Prostate gland (tissue), 2 donors: ENCODE measurements around the gene AQP1. TPM values are rescaled to one million over a fixed set of nuclear protein-coding genes. Genes with fewer than 3 reads are reported as not detected.

Source experiments
- DNase-seq: peaks from one replicate; pipeline ENCODE4 v3.0.0-alpha.2; 2019; ENCODE audit warnings: low spot score
- H3K27ac ChIP-seq, 2 donors: fragments of 200-600 bp; sonication (generic); 2 replicates each; pipeline ENCODE4 v1.5.1; 2017 to 2019
- H3K27me3 ChIP-seq: fragments of 200-600 bp; sonication (generic); replicated peaks from 2 replicates; pipeline ENCODE4 v1.5.1; 2019; ENCODE audit not compliant: insufficient read depth
- H3K36me3 ChIP-seq, 2 donors: fragments of 200-600 bp; sonication (generic); 1 replicate in 1 of 2; 2 replicates in 1 of 2; pipeline versions ENCODE4 v1.5.1 to v1.8.1; 2017 to 2019
- H3K4me1 ChIP-seq: fragments of 200-600 bp; sonication (generic); replicated peaks from 2 replicates; pipeline ENCODE4 v1.5.1; 2019
- H3K4me3 ChIP-seq, 2 donors: fragments of 200-600 bp; sonication (generic); 2 replicates each; pipeline ENCODE4 v1.5.1; 2017 to 2019
- H3K9me3 ChIP-seq: fragments of 200-600 bp; sonication (generic); 2 replicates; pipeline ENCODE4 v1.5.1; 2017
- CTCF ChIP-seq, 4 experiments: fragments of 200-600 bp in 2 of 4; fragments of 450-650 bp in 2 of 4; sonication (generic) in 2 of 4; IDR thresholded peaks; 1 replicate in 3 of 4; 2 replicates in 1 of 4; pipeline ENCODE4 v1.5.1; 2016 to 2019; ENCODE audit warnings: antibody characterized with exemption in 4 of 4, mild to moderate bottlenecking in 2 of 4, moderate library complexity in 2 of 4
- POLR2A ChIP-seq: fragments of 450-650 bp; IDR thresholded peaks from one replicate; pipeline ENCODE4 v1.6.1; 2016; ENCODE audit warnings: antibody characterized with exemption, mild to moderate bottlenecking
- POLR2AphosphoS5 ChIP-seq: sonication (generic); formaldehyde crosslinking; IDR thresholded peaks from one replicate; pipeline ENCODE4 v1.6.1; 2017; ENCODE audit warnings: antibody characterized with exemption
- WGBS: methylation state at CpG from one replicate; pipeline ENCODE4 v1.1.5; 2018; 5-methylcytosine and 5-hydroxymethylcytosine counted together
- intact Hi-C: fragments of 100-400 bp; cut with DNase I; formaldehyde crosslinking; loops from one replicate; pipeline ENCODE4 v1.14.2; 2022
- total RNA-seq, 2 donors: library from RNA; depleted of rRNA; stranded (reverse); fragments of >200 nt; gene quantifications; one replicate each; pipeline ENCODE4 v1.1.0, GENCODE V29; 2016

Gene AQP1
- total RNA-seq, 2 donors from 2014 or later, result 89.4 to 117 TPM

- TF ChIP-seq POLR2AphosphoS5 (no peak), CTCF (IDR thresholded peaks at IDR 0.05) (no peak), POLR2A (no peak)
- intact Hi-C loops, result no loop called here
- Histone ChIP-seq H3K36me3 (no peaks in the 10 kb centered on the region), H3K9me3 (no peaks in the 10 kb centered on the region), H3K4me3 (no peak overlapping the region), H3K27me3 (no peaks in the 10 kb centered on the region), H3K4me1 (no peaks in the 10 kb centered on the region), H3K27ac (no peak overlapping the region)
- no peak for DNase-seq
- 72% methylated on average over 9 of the region's 9 CpGs for WGBS
Measured at GRCh38 chr7:30896036-30896435, 15.6 kb upstream of the AQP1 start.

- Histone ChIP-seq H3K27me3 (no peaks in the 10 kb centered on the region), H3K27ac (no peak overlapping the region), H3K9me3 (no peaks in the 10 kb centered on the region), H3K36me3 (no peaks in the 10 kb centered on the region), H3K4me3 (no peak overlapping the region), H3K4me1 (no peaks in the 10 kb centered on the region)
- intact Hi-C loops, result no loop called here
- no peak for DNase-seq
- TF ChIP-seq POLR2A (no peak), POLR2AphosphoS5 (no peak), CTCF (IDR thresholded peaks at IDR 0.05) (no peak)
- 38% methylated on average over 13 of the region's 13 CpGs for WGBS
Measured at GRCh38 chr7:30896783-30897637, 14.6 kb upstream of the AQP1 start.

- Histone ChIP-seq H3K27me3 (no peaks in the 10 kb centered on the region), H3K36me3 (no peaks in the 10 kb centered on the region), H3K4me1 (no peaks in the 10 kb centered on the region), H3K9me3 (no peaks in the 10 kb centered on the region), H3K27ac (no peak overlapping the region), H3K4me3 (no peak overlapping the region)
- WGBS, result 88% methylated on average over 2 of the region's 2 CpGs
- intact Hi-C loops, result no loop called here
- no peak for DNase-seq
- TF ChIP-seq POLR2A (no peak), POLR2AphosphoS5 (no peak), CTCF (IDR thresholded peaks at IDR 0.05) (no peak)
Measured at GRCh38 chr7:30897770-30898169, 13.9 kb upstream of the AQP1 start.

- intact Hi-C loops, result no loop called here
- no peaks in the 10 kb centered on the region for H3K9me3 ChIP-seq
- H3K27ac ChIP-seq, result no peak overlapping the region
- no peaks in the 10 kb centered on the region for H3K27me3 ChIP-seq
- TF ChIP-seq POLR2AphosphoS5 (no peak), CTCF (IDR thresholded peaks at IDR 0.05) (no peak), POLR2A (no peak)
- H3K4me1 ChIP-seq, result no peaks in the 10 kb centered on the region
- H3K36me3 ChIP-seq, result no peaks in the 10 kb centered on the region
- H3K4me3 ChIP-seq, result no peak overlapping the region
- no peak for DNase-seq
- 83% methylated on average over 12 of the region's 12 CpGs for WGBS
Measured at GRCh38 chr7:30898411-30898810, 13.2 kb upstream of the AQP1 start.

GRCh38 chr7:30899066-30899465 lies 12.6 kb upstream of the AQP1 start:
- H3K27ac ChIP-seq, result no peak overlapping the region
- TF ChIP-seq POLR2A, result no peak
- H3K36me3 ChIP-seq, result no peaks in the 10 kb centered on the region
- intact Hi-C loops, result no loop called here
- H3K4me3 ChIP-seq, result no peak overlapping the region
- no peak for DNase-seq
- WGBS, result 95% methylated on average over 7 of the region's 7 CpGs
- H3K9me3 ChIP-seq, result no peaks in the 10 kb centered on the region
- H3K27me3 ChIP-seq, result no peaks in the 10 kb centered on the region
- H3K4me1 ChIP-seq, result no peaks in the 10 kb centered on the region
